Measurements from ENCODE around the gene MED9. TPM values are rescaled to one million over a fixed set of nuclear protein-coding genes. Genes with fewer than 3 reads are reported as not detected.
"Not testable (repeated sequence)": the region's sequence is repeated elsewhere in the genome, so short reads cannot be mapped to it uniquely, and the experiment has no call there.

MED9 gene
- total RNA-seq, 4 donors from 2014 or later: 8.3 to 14.4 (median 11.4) TPM

- Histone ChIP-seq H3K4me3 (no peak overlapping the region), H3K27ac (replicated peaks in 1 of 4) (no peak overlapping the region), H3K4me1 (no peaks in the 10 kb centered on the region), H3K27me3 (peaks cover 0 to 16% (median 0%) of the 10 kb centered on the region in 4 donors), H3K36me3 (no peaks in the 10 kb centered on the region), H3K9me3 (no peaks in the 10 kb centered on the region)
- 72% methylated on average over 9 of the region's 9 CpGs for WGBS
- no peak for DNase-seq (ENCODE audit: extremely low spot score)
- no peak for TF ChIP-seq CTCF (IDR thresholded peaks at IDR 0.05)
- no peak for TF ChIP-seq EP300 (IDR thresholded peaks at IDR 0.05)
- no peak for TF ChIP-seq POLR2AphosphoS5 (IDR thresholded peaks at IDR 0.05)
- no peak for TF ChIP-seq POLR2A (IDR thresholded peaks at IDR 0.05; ENCODE audit: low read depth)
- intact Hi-C loops (cut with DNase I): no loop called here
Measured at GRCh38 chr17:17453088-17453487, 23.7 kb upstream of the MED9 start.

GRCh38 chr17:17454276-17454675 is 22.5 kb upstream of the MED9 start:
- 100% methylated on average over 1 of the region's 1 CpG for WGBS
- no peak overlapping the region for H3K4me3 ChIP-seq
- TF ChIP-seq EP300 (IDR thresholded peaks at IDR 0.05) (no peak), POLR2A (IDR thresholded peaks at IDR 0.05; ENCODE audit: low read depth) (no peak), CTCF (IDR thresholded peaks at IDR 0.05) (no peak), POLR2AphosphoS5 (IDR thresholded peaks at IDR 0.05) (no peak)
- intact Hi-C loops (cut with DNase I): no loop called here
- H3K27ac ChIP-seq (replicated peaks in 1 of 4): no peak overlapping the region
- H3K36me3 ChIP-seq: no peaks in the 10 kb centered on the region
- H3K9me3 ChIP-seq: no peaks in the 10 kb centered on the region
- no peak for DNase-seq (ENCODE audit: extremely low spot score)
- no peaks in the 10 kb centered on the region for H3K4me1 ChIP-seq
- peaks cover 0 to 16% (median 0%) of the 10 kb centered on the region in 4 donors for H3K27me3 ChIP-seq

DNA sequence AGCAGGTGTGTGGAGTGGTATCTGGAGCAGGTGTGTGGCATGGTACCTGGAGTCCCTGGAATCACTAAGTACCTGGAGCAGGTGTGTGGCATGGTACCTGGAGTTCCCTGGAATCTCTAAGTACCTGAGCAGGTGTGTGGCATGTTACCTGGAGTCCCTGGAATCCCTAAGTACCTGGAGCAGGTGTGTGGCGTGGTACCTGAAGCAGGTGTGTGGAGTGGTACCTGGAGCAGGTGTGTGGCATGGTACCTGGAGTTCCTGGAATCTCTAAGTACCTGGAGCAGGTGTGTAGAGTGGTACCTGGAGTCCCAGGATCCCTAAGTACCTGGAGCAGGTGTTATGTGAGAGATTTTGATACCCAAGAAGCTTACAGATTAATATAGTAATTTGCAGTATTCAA is 22.1 kb upstream of the MED9 start:
- H3K27ac ChIP-seq (replicated peaks in 1 of 4); H3K4me3 ChIP-seq; H3K36me3 ChIP-seq; H3K4me1 ChIP-seq; H3K9me3 ChIP-seq; DNase-seq (ENCODE audit: extremely low spot score); intact Hi-C loops (cut with DNase I): not testable (repeated sequence)
- 42% methylated on average over 1 of the region's 1 CpG for WGBS
- peaks cover 0 to 16% (median 0%) of the 10 kb centered on the region in 4 donors for H3K27me3 ChIP-seq

DNA sequence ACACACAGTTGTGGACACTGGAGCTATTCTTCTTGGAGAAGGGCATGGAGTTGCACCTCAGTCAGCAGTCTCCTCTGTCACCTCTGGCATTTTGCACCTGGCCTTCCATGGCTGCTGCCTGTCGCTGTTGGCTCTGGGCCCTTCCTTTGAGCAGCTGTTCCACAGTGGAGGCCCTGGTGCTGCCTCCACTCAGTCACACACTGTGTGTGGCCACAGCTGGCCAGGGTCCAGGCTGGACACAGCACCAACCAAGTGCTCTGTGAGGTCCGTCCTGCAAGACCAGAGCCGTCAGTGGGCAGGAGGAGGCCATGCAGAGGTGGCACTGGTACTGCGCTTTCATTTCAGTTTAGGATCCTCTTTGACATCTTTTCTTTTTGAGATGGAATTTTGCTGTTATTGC is 21.6 kb upstream of the MED9 start:
- no peak for DNase-seq (ENCODE audit: extremely low spot score)
- Histone ChIP-seq H3K4me3 (no peak overlapping the region), H3K27me3 (peaks cover 0 to 16% (median 0%) of the 10 kb centered on the region in 4 donors), H3K27ac (replicated peaks in 1 of 4) (no peak overlapping the region), H3K36me3 (no peaks in the 10 kb centered on the region), H3K4me1 (no peaks in the 10 kb centered on the region), H3K9me3 (no peaks in the 10 kb centered on the region)
- intact Hi-C loops (cut with DNase I): no loop called here
- TF ChIP-seq EP300 (IDR thresholded peaks at IDR 0.05): no peak
- 92% methylated on average over 2 of the region's 4 CpGs for WGBS

GRCh38 chr17:17456251-17456650 is 20.5 kb upstream of the MED9 start:
- intact Hi-C loops (cut with DNase I): no loop called here
- DNase-seq (ENCODE audit: extremely low spot score): no peak
- Histone ChIP-seq H3K27me3 (peaks cover 0 to 16% (median 0%) of the 10 kb centered on the region in 4 donors), H3K9me3 (no peaks in the 10 kb centered on the region), H3K4me3 (no peak overlapping the region), H3K4me1 (no peaks in the 10 kb centered on the region), H3K36me3 (no peaks in the 10 kb centered on the region), H3K27ac (replicated peaks in 1 of 4) (no peak overlapping the region)
- WGBS: 87% methylated on average over 19 of the region's 19 CpGs
- TF ChIP-seq POLR2A (IDR thresholded peaks at IDR 0.05; ENCODE audit: low read depth) (no peak), POLR2AphosphoS5 (IDR thresholded peaks at IDR 0.05) (no peak), CTCF (IDR thresholded peaks at IDR 0.05) (no peak), EP300 (IDR thresholded peaks at IDR 0.05) (no peak)

- Histone ChIP-seq H3K9me3 (no peaks in the 10 kb centered on the region), H3K27me3 (peaks cover 0 to 16% (median 0%) of the 10 kb centered on the region in 4 donors), H3K27ac (replicated peaks in 1 of 4) (no peak overlapping the region), H3K4me3 (no peak overlapping the region), H3K36me3 (no peaks in the 10 kb centered on the region), H3K4me1 (no peaks in the 10 kb centered on the region)
- no peak for DNase-seq (ENCODE audit: extremely low spot score)
- WGBS: 92% methylated on average over 2 of the region's 2 CpGs
- no peak for TF ChIP-seq POLR2A (IDR thresholded peaks at IDR 0.05; ENCODE audit: low read depth)
- TF ChIP-seq CTCF (IDR thresholded peaks at IDR 0.05): no peak
- TF ChIP-seq POLR2AphosphoS5 (IDR thresholded peaks at IDR 0.05): no peak
- TF ChIP-seq EP300 (IDR thresholded peaks at IDR 0.05): no peak
- intact Hi-C loops (cut with DNase I): no loop called here
Measured at GRCh38 chr17:17457680-17458079, 19.1 kb upstream of the MED9 start.

Measured in esophagus muscularis mucosa (tissue), 4 donors.